ENCODE measurements around the gene LMAN2L.

The LMAN2L gene

DNA sequence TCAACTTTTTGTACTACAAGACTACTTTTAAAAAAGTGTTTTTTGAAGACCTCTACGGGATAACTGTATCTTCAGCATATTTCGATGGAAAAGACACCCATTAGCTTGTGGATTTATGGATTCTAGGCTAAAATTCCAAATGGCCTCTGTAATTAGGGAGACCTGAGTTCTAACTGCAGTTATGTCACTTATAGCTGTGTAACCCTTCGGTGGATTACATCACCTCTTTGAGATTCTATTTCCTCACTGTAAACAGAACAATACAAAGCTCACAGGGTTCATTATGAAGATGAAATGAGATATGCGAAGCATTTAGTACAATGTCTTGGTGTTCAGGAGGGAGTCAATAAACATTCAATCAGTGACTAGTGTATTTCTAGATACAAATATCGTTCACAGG, 24.2 kb downstream of the LMAN2L start:
- Histone ChIP-seq H3K27me3 (ENCODE audit: control insufficient read depth, insufficient read depth, low read length, poor library complexity, severe bottlenecking) (no peaks in the 10 kb centered on the region), H3K9me3 (ENCODE audit: control insufficient read depth, low read length) (no peaks in the 10 kb centered on the region), H3K36me3 (ENCODE audit: control insufficient read depth, insufficient read depth, low read length) (peaks cover 27% of the 10 kb centered on the region), H3K27ac (ENCODE audit: insufficient read depth, low read depth, low read length, poor library complexity, severe bottlenecking) (no peak overlapping the region), H3K4me3 (ENCODE audit: insufficient read depth, low read depth, low read length) (no peak overlapping the region), H3K4me1 (ENCODE audit: control insufficient read depth, insufficient read depth, low read length) (no peaks in the 10 kb centered on the region)
- 94 to 99% methylated on average over 5 of the region's 5 CpGs for WGBS, 2 experiments

DNA sequence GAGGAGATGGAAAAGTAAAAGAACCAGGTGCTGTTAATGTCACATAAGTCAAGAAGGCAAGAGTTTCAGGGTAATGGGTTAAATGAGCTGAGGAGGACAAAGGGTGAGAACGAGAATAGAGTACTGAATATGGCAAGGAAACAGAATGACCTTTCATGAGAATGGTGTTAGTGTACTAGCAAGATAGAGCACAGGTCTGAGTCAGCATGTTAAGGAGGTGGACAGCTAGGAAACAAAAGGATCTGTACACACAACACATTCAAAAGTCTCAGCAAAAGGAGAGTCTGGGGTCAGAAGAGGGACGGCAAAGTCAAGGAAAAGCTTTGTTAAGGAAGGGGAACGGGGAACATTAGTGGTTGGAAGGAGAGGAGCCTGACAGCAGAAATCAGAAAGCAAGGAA, 28.9 kb downstream of the LMAN2L start:
- no peaks in the 10 kb centered on the region for H3K4me1 ChIP-seq (ENCODE audit: control insufficient read depth, insufficient read depth, low read length)
- peaks cover 62% of the 10 kb centered on the region for H3K36me3 ChIP-seq (ENCODE audit: control insufficient read depth, insufficient read depth, low read length)
- H3K27me3 ChIP-seq (ENCODE audit: control insufficient read depth, insufficient read depth, low read length, poor library complexity, severe bottlenecking) = no peaks in the 10 kb centered on the region
- WGBS, 2 experiments = 96 to 97% methylated on average over 3 of the region's 3 CpGs
- no peaks in the 10 kb centered on the region for H3K9me3 ChIP-seq (ENCODE audit: control insufficient read depth, low read length)
- no peak overlapping the region for H3K4me3 ChIP-seq (ENCODE audit: insufficient read depth, low read depth, low read length)
- no peak overlapping the region for H3K27ac ChIP-seq (ENCODE audit: insufficient read depth, low read depth, low read length, poor library complexity, severe bottlenecking)

- Histone ChIP-seq H3K4me3 (ENCODE audit: insufficient read depth, low read depth, low read length) (no peak overlapping the region), H3K4me1 (ENCODE audit: control insufficient read depth, insufficient read depth, low read length) (no peaks in the 10 kb centered on the region), H3K27me3 (ENCODE audit: control insufficient read depth, insufficient read depth, low read length, poor library complexity, severe bottlenecking) (no peaks in the 10 kb centered on the region), H3K36me3 (ENCODE audit: control insufficient read depth, insufficient read depth, low read length) (peaks cover 29% of the 10 kb centered on the region), H3K9me3 (ENCODE audit: control insufficient read depth, low read length) (no peaks in the 10 kb centered on the region), H3K27ac (ENCODE audit: insufficient read depth, low read depth, low read length, poor library complexity, severe bottlenecking) (no peak overlapping the region)
- WGBS, 2 experiments = 91 to 95% methylated on average over 16 of the region's 16 CpGs
These were observed 36.7 kb downstream of the LMAN2L start for GRCh38 chr2:96703021-96703751.

DNA sequence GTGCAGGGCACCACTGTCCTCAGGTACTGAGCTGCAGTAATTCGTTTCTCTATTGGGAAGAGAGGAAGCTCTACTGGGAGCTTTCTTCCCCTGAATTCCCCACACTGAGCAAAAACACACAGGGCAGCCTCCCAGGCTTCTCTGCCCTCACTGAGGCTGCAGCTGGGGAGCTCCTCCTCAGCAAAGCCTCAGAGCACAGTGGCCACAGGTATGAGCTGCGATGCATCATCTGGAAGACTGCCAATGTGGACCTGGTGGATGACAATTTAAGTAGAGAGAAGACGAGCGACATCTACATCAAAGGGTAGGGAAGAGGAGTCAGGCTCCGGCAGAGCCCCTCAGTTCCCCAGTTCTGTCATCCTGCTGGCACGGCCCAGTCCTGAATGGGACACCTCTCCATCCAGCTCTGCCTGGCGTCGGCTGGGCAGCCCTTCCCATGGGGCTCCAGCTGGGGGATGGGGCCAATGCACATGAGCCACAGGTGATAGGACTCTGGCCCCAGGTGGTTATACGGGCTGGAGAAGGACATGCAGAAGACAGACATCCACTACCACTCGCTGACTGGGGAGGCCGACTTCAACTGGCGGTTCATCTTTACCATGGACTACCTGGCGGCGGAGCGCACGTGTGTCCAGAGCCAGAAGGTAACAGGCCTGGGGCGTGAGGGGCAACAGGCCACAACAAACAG, 37.6 kb downstream of the LMAN2L start:
- no peaks in the 10 kb centered on the region for H3K9me3 ChIP-seq (ENCODE audit: control insufficient read depth, low read length)
- H3K4me1 ChIP-seq (ENCODE audit: control insufficient read depth, insufficient read depth, low read length) = no peaks in the 10 kb centered on the region
- 96 to 97% methylated on average over 17 of the region's 17 CpGs for WGBS, 2 experiments
- H3K27ac ChIP-seq (ENCODE audit: insufficient read depth, low read depth, low read length, poor library complexity, severe bottlenecking) = no peak overlapping the region
- H3K36me3 ChIP-seq (ENCODE audit: control insufficient read depth, insufficient read depth, low read length) = peaks cover 19% of the 10 kb centered on the region
- H3K4me3 ChIP-seq (ENCODE audit: insufficient read depth, low read depth, low read length) = no peak overlapping the region
- H3K27me3 ChIP-seq (ENCODE audit: control insufficient read depth, insufficient read depth, low read length, poor library complexity, severe bottlenecking) = no peaks in the 10 kb centered on the region

GRCh38 chr2:96701636-96702035, 38.2 kb downstream of the LMAN2L start:
- Histone ChIP-seq H3K36me3 (ENCODE audit: control insufficient read depth, insufficient read depth, low read length) (peaks cover 14% of the 10 kb centered on the region), H3K27ac (ENCODE audit: insufficient read depth, low read depth, low read length, poor library complexity, severe bottlenecking) (no peak overlapping the region), H3K4me1 (ENCODE audit: control insufficient read depth, insufficient read depth, low read length) (no peaks in the 10 kb centered on the region), H3K4me3 (ENCODE audit: insufficient read depth, low read depth, low read length) (no peak overlapping the region), H3K27me3 (ENCODE audit: control insufficient read depth, insufficient read depth, low read length, poor library complexity, severe bottlenecking) (no peaks in the 10 kb centered on the region), H3K9me3 (ENCODE audit: control insufficient read depth, low read length) (no peaks in the 10 kb centered on the region)
- WGBS, 2 experiments = 96% methylated on average over 6 of the region's 6 CpGs

DNA sequence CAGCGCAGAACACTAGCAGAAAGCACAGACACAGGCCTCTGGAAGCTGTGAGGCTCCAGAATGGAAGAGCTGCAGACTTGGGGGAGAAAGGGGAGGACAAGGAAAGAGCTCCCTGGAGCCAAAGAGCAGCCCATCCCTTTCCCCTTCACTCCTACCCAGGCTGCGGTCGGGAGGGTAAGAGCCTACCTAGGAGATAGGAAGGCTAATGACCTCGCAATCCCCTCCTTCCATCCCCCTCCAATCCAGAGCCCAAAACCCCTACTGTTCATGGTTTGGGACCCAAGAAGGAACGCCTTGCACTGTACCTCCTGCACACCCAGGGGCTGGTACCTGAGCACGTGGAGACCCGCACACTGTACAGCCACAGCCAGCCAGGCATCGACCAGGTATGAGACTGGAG, 39.8 kb downstream of the LMAN2L start:
- H3K9me3 ChIP-seq (ENCODE audit: control insufficient read depth, low read length) = no peaks in the 10 kb centered on the region
- no peaks in the 10 kb centered on the region for H3K27me3 ChIP-seq (ENCODE audit: control insufficient read depth, insufficient read depth, low read length, poor library complexity, severe bottlenecking)
- H3K27ac ChIP-seq (ENCODE audit: insufficient read depth, low read depth, low read length, poor library complexity, severe bottlenecking) = no peak overlapping the region
- no peaks in the 10 kb centered on the region for H3K4me1 ChIP-seq (ENCODE audit: control insufficient read depth, insufficient read depth, low read length)
- 91 to 98% methylated on average over 8 of the region's 8 CpGs for WGBS, 2 experiments
- peaks cover 6% of the 10 kb centered on the region for H3K36me3 ChIP-seq (ENCODE audit: control insufficient read depth, insufficient read depth, low read length)
- H3K4me3 ChIP-seq (ENCODE audit: insufficient read depth, low read depth, low read length) = no peak overlapping the region

DNA sequence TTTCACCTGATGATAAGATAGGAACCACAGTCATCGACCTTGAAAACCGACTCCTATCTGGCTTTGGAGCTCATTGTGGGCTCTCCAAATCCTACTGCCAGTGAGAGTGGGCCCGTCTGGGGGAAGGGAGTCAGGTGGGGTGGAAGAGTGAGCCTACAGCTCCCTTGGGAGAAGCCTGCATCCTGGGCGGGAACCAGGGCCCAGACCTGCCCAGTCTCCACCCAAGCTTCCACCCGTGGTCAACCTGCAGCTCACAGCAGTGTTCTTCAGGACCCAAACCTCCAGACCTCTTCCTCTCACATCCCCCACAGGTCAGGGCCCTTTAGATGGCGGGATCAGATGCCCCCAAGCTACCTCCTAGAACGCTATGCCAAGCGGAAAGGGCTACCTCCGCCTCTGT, 40.2 kb downstream of the LMAN2L start:
- H3K27ac ChIP-seq (ENCODE audit: insufficient read depth, low read depth, low read length, poor library complexity, severe bottlenecking) = no peak overlapping the region
- H3K4me3 ChIP-seq (ENCODE audit: insufficient read depth, low read depth, low read length) = no peak overlapping the region
- H3K9me3 ChIP-seq (ENCODE audit: control insufficient read depth, low read length) = no peaks in the 10 kb centered on the region
- 93 to 94% methylated on average over 9 of the region's 9 CpGs for WGBS, 2 experiments
- H3K4me1 ChIP-seq (ENCODE audit: control insufficient read depth, insufficient read depth, low read length) = no peaks in the 10 kb centered on the region
- peaks cover 3% of the 10 kb centered on the region for H3K36me3 ChIP-seq (ENCODE audit: control insufficient read depth, insufficient read depth, low read length)
- H3K27me3 ChIP-seq (ENCODE audit: control insufficient read depth, insufficient read depth, low read length, poor library complexity, severe bottlenecking) = no peaks in the 10 kb centered on the region

GRCh38 chr2:96699021-96699420, 40.8 kb downstream of the LMAN2L start:
- H3K36me3 ChIP-seq (ENCODE audit: control insufficient read depth, insufficient read depth, low read length) = peaks cover 3% of the 10 kb centered on the region
- 90 to 93% methylated on average over 6 of the region's 6 CpGs for WGBS, 2 experiments
- no peaks in the 10 kb centered on the region for H3K4me1 ChIP-seq (ENCODE audit: control insufficient read depth, insufficient read depth, low read length)
- no peaks in the 10 kb centered on the region for H3K27me3 ChIP-seq (ENCODE audit: control insufficient read depth, insufficient read depth, low read length, poor library complexity, severe bottlenecking)
- no peaks in the 10 kb centered on the region for H3K9me3 ChIP-seq (ENCODE audit: control insufficient read depth, low read length)
- H3K27ac ChIP-seq (ENCODE audit: insufficient read depth, low read depth, low read length, poor library complexity, severe bottlenecking) = no peak overlapping the region
- no peak overlapping the region for H3K4me3 ChIP-seq (ENCODE audit: insufficient read depth, low read depth, low read length)

- WGBS, 2 experiments = 93 to 95% methylated on average over 14 of the region's 14 CpGs
- no peaks in the 10 kb centered on the region for H3K9me3 ChIP-seq (ENCODE audit: control insufficient read depth, low read length)
- H3K36me3 ChIP-seq (ENCODE audit: control insufficient read depth, insufficient read depth, low read length) = peaks cover 3% of the 10 kb centered on the region
- H3K4me3 ChIP-seq (ENCODE audit: insufficient read depth, low read depth, low read length) = no peak overlapping the region
- no peaks in the 10 kb centered on the region for H3K4me1 ChIP-seq (ENCODE audit: control insufficient read depth, insufficient read depth, low read length)
- H3K27ac ChIP-seq (ENCODE audit: insufficient read depth, low read depth, low read length, poor library complexity, severe bottlenecking) = no peak overlapping the region
- no peaks in the 10 kb centered on the region for H3K27me3 ChIP-seq (ENCODE audit: control insufficient read depth, insufficient read depth, low read length, poor library complexity, severe bottlenecking)
These were observed 41.5 kb downstream of the LMAN2L start for GRCh38 chr2:96698221-96698861.

- Histone ChIP-seq H3K27ac (ENCODE audit: insufficient read depth, low read depth, low read length, poor library complexity, severe bottlenecking) (no peak overlapping the region), H3K4me1 (ENCODE audit: control insufficient read depth, insufficient read depth, low read length) (no peaks in the 10 kb centered on the region), H3K36me3 (ENCODE audit: control insufficient read depth, insufficient read depth, low read length) (no peaks in the 10 kb centered on the region), H3K4me3 (ENCODE audit: insufficient read depth, low read depth, low read length) (no peak overlapping the region), H3K27me3 (ENCODE audit: control insufficient read depth, insufficient read depth, low read length, poor library complexity, severe bottlenecking) (no peaks in the 10 kb centered on the region), H3K9me3 (ENCODE audit: control insufficient read depth, low read length) (no peaks in the 10 kb centered on the region)
- WGBS, 2 experiments = 88 to 93% methylated on average over 2 of the region's 2 CpGs
These were observed 42.4 kb downstream of the LMAN2L start for GRCh38 chr2:96697476-96697875.

Measured in ectodermal cell (in vitro differentiated cells).